HG03439 (cell line): ENCODE results near the gene ROBO3.

ENCODE experiments used
- ATAC-seq: cut with Tn5 transposase; IDR thresholded peaks from one replicate; pipeline ENCODE4 v1.9.1; 2021; ENCODE audit warnings: mild to moderate bottlenecking, moderate library complexity; ENCODE audit not compliant: unreplicated experiment

The ROBO3 gene

GRCh38 chr11:124865181-124865901, at the start of gene ROBO3:
ROBO3 (plus strand) TSS chr11:124865432; CDS start chr11:124865578, 146 bp downstream.
- ATAC-seq: no peak

- no peak for ATAC-seq
These were observed 48.2 kb upstream of the ROBO3 start for GRCh38 chr11:124817036-124817435.

GRCh38 chr11:124821995-124822730, 43.1 kb upstream of the ROBO3 start:
- no peak for ATAC-seq

GRCh38 chr11:124823512-124824376, 41.5 kb upstream of the ROBO3 start:
- ATAC-seq: no peak

GRCh38 chr11:124825876-124826275, 39.4 kb upstream of the ROBO3 start:
- ATAC-seq: no peak

- ATAC-seq: no peak
These were observed 35.2 kb upstream of the ROBO3 start for GRCh38 chr11:124829986-124830385.

GRCh38 chr11:124830749-124831148, 34.5 kb upstream of the ROBO3 start:
- no peak for ATAC-seq

GRCh38 chr11:124831897-124832296, 33.3 kb upstream of the ROBO3 start:
- no peak for ATAC-seq

- no peak for ATAC-seq
These were observed 32.7 kb upstream of the ROBO3 start for GRCh38 chr11:124832571-124832970.

- ATAC-seq: no peak
These were observed 30.6 kb upstream of the ROBO3 start for GRCh38 chr11:124834526-124835180.

GRCh38 chr11:124835918-124836317, 29.3 kb upstream of the ROBO3 start:
- no peak for ATAC-seq

GRCh38 chr11:124837491-124837856, 27.8 kb upstream of the ROBO3 start:
- no peak for ATAC-seq

GRCh38 chr11:124838805-124839127, 26.5 kb upstream of the ROBO3 start:
- no peak for ATAC-seq

GRCh38 chr11:124839128-124839971, 25.9 kb upstream of the ROBO3 start:
- no peak for ATAC-seq

GRCh38 chr11:124839972-124840621, 25.1 kb upstream of the ROBO3 start:
- no peak for ATAC-seq

GRCh38 chr11:124840666-124841065, 24.6 kb upstream of the ROBO3 start:
- ATAC-seq: no peak

- no peak for ATAC-seq
These were observed 24.0 kb upstream of the ROBO3 start for GRCh38 chr11:124841201-124841600.

GRCh38 chr11:124841840-124842239, 23.4 kb upstream of the ROBO3 start:
- no peak for ATAC-seq

GRCh38 chr11:124842305-124842704, 22.9 kb upstream of the ROBO3 start:
- ATAC-seq: no peak

- no peak for ATAC-seq
These were observed 21.7 kb upstream of the ROBO3 start for GRCh38 chr11:124843616-124843910.
